Hepatocyte (in vitro differentiated cells): ENCODE data around the gene SREBF1.

ENCODE experiments used
- CTCF ChIP-seq: fragments of 200-600 bp; sonication (generic); IDR thresholded peaks from 2 replicates; pipeline ENCODE4 v1.5.1; 2016; ENCODE audit warnings: antibody characterized with exemption, mild to moderate bottlenecking; ENCODE audit not compliant: poor library complexity
- EZH2 ChIP-seq: fragments of 200-600 bp; sonication (generic); IDR thresholded peaks from 2 replicates; pipeline ENCODE4 v1.6.1; 2016; ENCODE audit warnings: antibody characterized with exemption, mild to moderate bottlenecking, borderline replicate concordance

DNA sequence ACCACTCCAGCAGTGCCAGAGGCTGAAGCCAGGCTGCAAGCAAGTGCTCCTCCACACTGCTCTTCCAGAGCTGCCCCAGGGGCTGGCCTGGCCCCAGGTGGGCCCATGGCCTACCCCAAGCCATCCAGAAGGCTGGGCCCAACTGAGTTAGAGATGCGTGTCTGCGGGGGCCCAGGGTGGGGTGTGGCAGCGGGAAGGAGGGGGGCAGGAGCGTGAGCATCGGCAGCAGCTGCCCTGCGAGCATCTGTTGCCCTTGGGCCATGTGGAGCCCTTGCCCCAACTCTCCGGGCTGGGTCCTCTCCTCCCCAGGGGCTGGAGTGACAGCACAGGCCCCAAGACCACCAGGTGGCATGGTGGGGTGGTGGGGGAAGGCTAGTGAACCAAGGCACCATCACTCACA lies 7.3 kb upstream of the SREBF1 start:
- no peak for TF ChIP-seq EZH2
- TF ChIP-seq CTCF, result no peak
